Right renal cortex interstitium (tissue), 3 donors: ENCODE data around the gene CCSAP. TPM values are rescaled to one million over a fixed set of nuclear protein-coding genes. Genes with fewer than 3 reads are reported as not detected.
A peak's percentile ranks its signal among the peaks of the same experiment; 100 is the strongest.

Experiments used
- DNase-seq, 3 donors: peaks; one replicate each; pipeline ENCODE4 v3.0.0-alpha.2; 2013; ENCODE audit warnings: low read depth in 3 of 3, low spot score in 2 of 3
- polyA plus RNA-seq, 3 donors: library from polyadenylated mRNA; unstranded; fragments of 120-200 nt; gene quantifications; one replicate each; pipeline ENCODE4 v1.2.1, GENCODE V29; 2013; ENCODE audit not compliant: insufficient read length in 3 of 3

CCSAP gene
- polyA plus RNA-seq, 3 donors = 9.1 to 10.2 (median 9.5) TPM

DNA sequence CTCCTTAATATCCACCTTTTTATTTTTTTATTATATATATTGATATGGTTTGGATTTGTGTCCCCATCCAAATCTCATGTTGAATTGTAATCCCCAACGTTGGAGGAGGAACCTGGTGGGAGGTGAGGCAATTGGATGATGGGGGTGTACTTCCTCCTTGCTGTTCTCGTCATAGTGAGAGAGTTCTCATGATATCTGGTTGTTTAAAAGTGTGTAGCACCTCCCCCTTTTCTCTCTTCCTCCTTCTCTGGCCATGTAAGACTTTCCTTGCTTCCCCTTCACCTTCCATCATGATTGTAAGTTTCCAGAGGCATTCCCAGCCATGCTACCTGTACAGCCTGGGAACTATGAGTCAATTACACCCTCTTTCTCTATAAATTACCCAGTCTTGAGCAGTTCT is 22.7 kb upstream of the CCSAP start:
- no peak for DNase-seq

- no peak for DNase-seq
Measured at GRCh38 chr1:229364207-229365065, 21.6 kb upstream of the CCSAP start.

GRCh38 chr1:229363723-229364122 is 20.9 kb upstream of the CCSAP start:
- DNase-seq = no peak

DNA sequence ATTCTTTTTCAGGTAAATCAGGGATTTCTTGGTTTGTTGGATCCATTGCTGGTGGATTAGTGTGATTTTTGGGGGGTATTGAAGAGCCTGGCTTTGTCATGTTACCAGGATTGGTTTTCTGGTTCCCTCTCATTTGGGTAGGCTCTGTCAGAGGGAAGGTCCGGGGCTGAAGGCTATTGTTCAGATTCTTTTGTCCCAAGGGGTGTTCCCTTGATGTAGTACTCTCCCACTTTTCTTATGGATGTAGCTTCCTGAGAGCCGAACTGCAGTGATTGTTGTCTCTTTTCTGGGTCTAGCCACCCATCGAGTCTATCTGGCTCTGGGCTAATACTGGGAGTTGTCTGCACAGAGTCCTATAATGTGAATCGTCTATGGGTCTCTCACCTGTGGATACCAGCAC is 17.6 kb upstream of the CCSAP start:
- no peak for DNase-seq

- no peak for DNase-seq
Measured at GRCh38 chr1:229355661-229356060, 12.8 kb upstream of the CCSAP start.

GRCh38 chr1:229354226-229354625 is 11.4 kb upstream of the CCSAP start:
- no peak for DNase-seq

DNA sequence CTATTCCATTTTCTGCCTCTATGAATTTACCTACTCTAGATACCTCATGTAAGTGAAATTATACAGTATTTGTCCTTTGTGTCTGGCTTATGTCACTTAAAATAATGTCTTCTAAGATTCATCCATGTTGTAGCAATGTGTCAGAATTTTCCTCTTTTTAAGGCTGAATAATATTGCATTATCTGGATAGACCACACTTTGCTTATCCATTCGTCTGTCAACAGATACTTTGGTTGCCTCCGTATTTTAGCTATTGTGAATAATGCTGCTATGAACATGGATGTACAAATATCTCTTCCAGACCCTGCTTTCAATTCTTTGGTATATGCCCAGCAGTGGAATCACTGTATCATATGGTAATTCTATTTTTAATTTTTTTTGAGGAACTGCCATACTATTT is 10.1 kb upstream of the CCSAP start:
- no peak for DNase-seq

DNA sequence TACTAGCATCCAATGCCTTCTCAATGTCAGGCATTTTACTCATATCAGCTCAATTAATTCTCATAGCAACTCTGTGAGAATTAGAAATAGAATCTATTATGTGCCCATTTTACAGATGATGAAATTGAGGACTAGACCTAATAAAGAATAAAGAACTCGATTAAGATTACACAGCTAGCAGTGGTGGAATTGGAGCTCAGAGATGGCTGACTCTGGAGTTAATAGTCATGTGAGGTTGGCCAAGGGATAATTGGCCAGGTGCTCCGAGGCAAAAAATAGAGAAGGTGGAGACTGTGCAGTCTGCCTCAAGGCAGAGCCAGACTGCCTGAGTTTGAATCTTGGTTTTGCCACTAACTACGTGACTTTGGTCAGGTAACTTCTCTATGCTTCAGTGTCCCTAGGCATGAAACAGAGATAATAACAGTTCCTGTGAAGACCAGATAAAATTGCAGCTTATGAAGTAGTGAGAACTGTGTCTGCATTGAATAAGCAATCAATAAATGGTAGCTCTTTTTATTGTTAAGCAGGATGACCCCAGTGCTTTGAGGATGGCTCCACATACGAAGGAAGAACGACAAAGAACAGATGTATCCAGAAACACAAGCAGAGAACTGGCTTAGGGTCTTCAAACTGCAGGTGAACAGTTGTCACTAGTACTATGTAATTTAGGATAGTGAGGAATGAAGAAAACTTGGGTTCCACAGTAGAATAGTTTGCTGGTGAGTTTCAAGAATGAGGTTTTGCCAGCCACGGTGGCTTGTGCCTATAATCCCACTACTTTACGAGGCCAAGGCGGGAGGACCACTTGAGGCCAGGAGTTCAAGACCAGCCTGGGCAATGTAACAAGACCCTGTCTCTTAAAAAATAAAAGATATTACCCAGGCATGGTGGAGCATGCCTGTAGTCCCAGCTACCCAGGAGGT is 6.9 kb upstream of the CCSAP start:
- no peak for DNase-seq

DNA sequence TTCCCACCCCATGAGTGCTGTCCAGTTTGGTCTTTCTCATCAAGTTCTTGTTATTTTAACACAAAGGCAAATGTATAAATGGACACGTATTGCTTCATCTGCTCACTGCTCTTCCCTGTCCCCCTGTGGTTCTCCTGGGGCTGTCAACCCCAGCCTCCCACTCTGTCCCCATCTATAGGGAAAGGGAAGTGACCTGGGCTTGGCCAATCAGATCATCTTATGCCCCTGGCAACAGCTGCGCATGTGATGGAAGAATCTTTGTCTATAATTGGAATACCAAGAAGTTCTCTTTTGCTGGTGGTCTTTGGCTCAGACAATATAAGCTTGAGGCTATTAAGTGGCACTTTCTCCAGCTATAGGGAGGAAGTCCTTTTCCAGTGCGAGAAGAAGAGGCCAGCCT is 4.7 kb upstream of the CCSAP start:
- DNase-seq = no peak

- DNase-seq = no peak
Measured at GRCh38 chr1:229344937-229345684, 2.3 kb upstream of the CCSAP start.

- DNase-seq = no peak
Measured at GRCh38 chr1:229344139-229344538, 1.3 kb upstream of the CCSAP start.

DNA sequence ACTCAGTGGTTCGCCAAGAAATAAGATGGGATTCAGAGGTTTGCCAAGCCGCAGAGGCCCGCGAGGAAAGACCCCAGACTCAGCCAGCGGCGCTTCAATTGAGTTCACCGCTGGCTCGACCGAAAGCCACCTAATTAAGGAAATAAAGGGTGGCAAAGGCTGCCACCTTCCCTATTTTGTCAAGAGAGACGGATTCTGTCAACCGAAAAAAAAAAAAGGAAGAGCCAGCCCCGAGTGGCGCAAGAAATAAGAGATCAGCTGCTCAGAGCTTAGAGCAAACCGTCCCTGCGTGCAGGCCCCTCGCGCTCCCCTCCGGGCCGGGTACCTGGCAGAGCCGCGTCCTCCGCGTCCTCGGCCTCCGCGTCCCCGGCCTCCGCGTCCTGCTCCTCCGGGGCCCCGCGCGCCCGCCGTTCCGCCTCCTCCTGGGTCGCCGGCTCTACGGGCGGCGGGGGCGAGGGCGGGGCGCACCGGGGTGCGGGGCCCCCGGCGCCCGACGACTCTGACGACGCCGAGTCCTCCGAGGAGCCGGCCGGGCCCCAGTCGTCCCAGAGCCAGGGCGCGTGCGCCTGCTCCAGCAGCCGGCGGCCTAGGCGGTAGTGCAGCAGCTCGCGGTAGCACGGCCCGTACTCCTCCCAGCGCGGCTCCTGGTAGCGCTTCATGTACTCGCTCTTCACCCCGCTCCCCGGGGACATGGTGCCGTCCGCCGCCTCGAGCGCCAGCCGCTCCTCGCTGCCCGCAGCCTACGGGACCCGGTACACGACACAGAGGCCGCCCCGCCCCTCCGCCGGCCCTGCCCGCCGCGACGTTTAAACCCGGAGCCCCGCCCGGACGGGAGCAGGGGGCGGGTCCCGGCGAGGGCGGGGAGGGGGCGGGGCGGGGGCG is 832 bp downstream of the CCSAP start:
- DNase-seq = peak; percentile 36 to 56 (median 40)

DNA sequence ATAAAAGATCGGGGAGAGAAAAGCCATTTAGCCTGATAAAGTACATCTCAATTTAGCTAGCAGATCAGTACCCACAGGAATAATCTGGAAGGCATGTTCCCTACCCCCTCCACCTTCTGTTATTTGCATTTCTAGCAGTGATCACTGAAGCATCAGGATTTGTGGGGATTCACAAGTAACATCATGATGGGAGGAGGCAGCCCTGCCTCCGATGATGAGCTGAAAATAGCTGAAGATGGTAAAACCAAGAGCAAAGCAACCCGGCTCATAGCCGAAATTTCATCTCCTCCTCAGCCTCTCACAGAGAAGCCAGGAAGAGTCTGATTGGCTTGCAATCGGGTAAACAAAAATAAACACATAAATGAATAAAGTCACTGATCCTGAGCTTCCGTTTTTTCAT is 2.4 kb downstream of the CCSAP start:
- no peak for DNase-seq

- DNase-seq = no peak
Measured at GRCh38 chr1:229339520-229339919, 3.3 kb downstream of the CCSAP start.

DNA sequence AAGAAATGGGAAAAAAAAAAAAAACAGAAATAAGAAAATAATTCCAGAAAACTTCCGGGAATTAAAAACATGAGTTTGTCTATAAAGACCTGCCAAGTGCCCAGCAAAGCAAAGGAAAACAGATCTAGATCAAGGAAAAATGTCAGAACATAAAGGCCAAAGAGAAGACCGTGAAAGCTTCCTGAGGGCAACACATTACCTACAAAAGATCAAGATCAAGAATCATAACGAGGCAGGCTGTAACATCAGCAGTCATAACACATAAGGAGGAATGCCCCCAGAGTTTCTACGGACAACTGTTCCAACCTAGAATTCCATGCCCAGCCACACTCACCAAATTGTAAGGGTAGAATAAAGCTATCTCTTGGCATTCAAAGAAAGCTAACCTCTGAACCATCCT is 3.8 kb downstream of the CCSAP start:
- DNase-seq = no peak

DNA sequence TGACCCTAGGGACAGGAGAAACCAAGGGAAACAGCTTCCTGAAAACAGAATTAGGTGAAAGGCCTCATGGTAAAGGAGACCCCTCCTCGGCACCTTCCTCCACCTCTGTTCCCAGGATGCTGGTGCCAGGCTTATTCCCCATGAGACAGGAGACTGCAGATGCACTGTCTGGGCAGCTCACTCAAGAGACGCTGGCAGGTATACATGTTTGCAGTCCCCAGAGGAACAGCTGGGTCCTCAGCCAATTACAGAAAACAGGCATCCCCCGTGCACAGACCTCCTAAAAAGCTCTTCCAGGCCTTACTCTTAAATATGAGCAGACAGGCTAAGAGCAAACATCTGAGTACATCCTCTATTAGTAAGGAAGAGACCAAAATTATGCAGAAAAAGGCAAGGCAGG is 6.5 kb downstream of the CCSAP start:
- DNase-seq = no peak

- DNase-seq = no peak
Measured at GRCh38 chr1:229334716-229335115, 8.1 kb downstream of the CCSAP start.

GRCh38 chr1:229334269-229334668 is 8.6 kb downstream of the CCSAP start:
- DNase-seq = no peak

DNA sequence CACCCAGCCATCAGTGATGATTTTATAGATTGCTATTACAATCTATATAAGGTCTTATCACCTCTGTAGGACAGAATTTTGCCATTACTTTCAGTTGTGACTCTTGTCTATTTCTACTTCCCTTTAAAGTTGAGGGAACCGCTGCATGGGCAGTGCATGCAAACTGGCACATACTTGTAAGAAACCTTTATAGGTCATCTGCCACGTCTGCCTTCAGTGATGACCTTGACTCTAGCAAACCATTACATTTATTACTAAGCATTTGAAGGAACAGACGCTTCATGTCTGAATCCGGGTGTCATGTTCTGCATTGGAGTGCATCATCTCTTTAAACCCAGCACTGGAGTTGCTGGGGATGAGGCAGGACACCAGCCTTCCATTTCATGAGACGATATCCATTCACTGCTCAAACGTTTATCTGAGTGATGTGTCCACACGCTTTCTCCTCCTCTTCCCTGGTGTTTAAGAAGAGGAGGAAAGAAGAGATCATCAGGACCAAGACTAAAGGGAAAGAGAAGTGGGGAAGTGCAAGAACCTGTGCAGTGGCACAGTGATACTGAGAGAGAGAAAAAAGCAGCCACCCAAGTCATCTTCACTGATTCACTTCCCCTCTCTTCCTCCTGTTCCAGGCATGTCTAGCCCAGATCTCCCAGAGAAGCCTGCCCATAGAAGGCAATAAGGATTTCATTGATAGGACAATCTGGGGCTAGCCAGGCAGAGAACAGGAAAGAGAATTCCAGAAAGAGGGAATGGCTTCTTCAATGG is 14.1 kb downstream of the CCSAP start:
- DNase-seq = no peak
